ENCODE data around the gene SYPL1.
A peak's percentile ranks its signal among the peaks of the same experiment; 100 is the strongest.

Gene SYPL1

GRCh38 chr7:106095634-106096033 is 16.5 kb downstream of the SYPL1 start:
- H3K27me3 ChIP-seq (ENCODE audit: insufficient read depth, low read depth, severe bottlenecking), result no peaks in the 10 kb centered on the region
- no peak for DNase-seq
- H3K36me3 ChIP-seq, result peaks cover 71% of the 10 kb centered on the region
- no peak for TF ChIP-seq CTCF (IDR thresholded peaks at IDR 0.05; ENCODE audit: low read depth, low read length)
- no peaks in the 10 kb centered on the region for H3K9me3 ChIP-seq (ENCODE audit: severe bottlenecking)
- H3K27ac ChIP-seq, result no peak overlapping the region
- H3K4me3 ChIP-seq (ENCODE audit: low read depth, low read length), result no peak overlapping the region

- DNase-seq, result no peak
- Histone ChIP-seq H3K9me3 (ENCODE audit: severe bottlenecking) (no peaks in the 10 kb centered on the region), H3K27me3 (ENCODE audit: insufficient read depth, low read depth, severe bottlenecking) (no peaks in the 10 kb centered on the region), H3K36me3 (peaks cover 79% of the 10 kb centered on the region), H3K27ac (no peak overlapping the region), H3K4me3 (ENCODE audit: low read depth, low read length) (no peak overlapping the region)
- no peak for TF ChIP-seq CTCF (IDR thresholded peaks at IDR 0.05; ENCODE audit: low read depth, low read length)
These were observed 17.3 kb downstream of the SYPL1 start for GRCh38 chr7:106094780-106095179.

- H3K9me3 ChIP-seq (ENCODE audit: severe bottlenecking), result no peaks in the 10 kb centered on the region
- H3K27me3 ChIP-seq (ENCODE audit: insufficient read depth, low read depth, severe bottlenecking), result no peaks in the 10 kb centered on the region
- no peak overlapping the region for H3K4me3 ChIP-seq (ENCODE audit: low read depth, low read length)
- H3K27ac ChIP-seq, result no peak overlapping the region
- DNase-seq, result peak; percentile 55
- H3K36me3 ChIP-seq, result peaks cover 86% of the 10 kb centered on the region
- no peak for TF ChIP-seq CTCF (IDR thresholded peaks at IDR 0.05; ENCODE audit: low read depth, low read length)
These were observed 19.9 kb downstream of the SYPL1 start for GRCh38 chr7:106092204-106092603.

GRCh38 chr7:106089647-106090046 is 22.5 kb downstream of the SYPL1 start:
- Histone ChIP-seq H3K27ac (no peak overlapping the region), H3K27me3 (ENCODE audit: insufficient read depth, low read depth, severe bottlenecking) (no peaks in the 10 kb centered on the region), H3K4me3 (ENCODE audit: low read depth, low read length) (no peak overlapping the region), H3K36me3 (peaks cover 62% of the 10 kb centered on the region), H3K9me3 (ENCODE audit: severe bottlenecking) (peaks cover 2% of the 10 kb centered on the region)
- no peak for TF ChIP-seq CTCF (IDR thresholded peaks at IDR 0.05; ENCODE audit: low read depth, low read length)
- DNase-seq, result no peak

GRCh38 chr7:106088014-106088413 is 24.1 kb downstream of the SYPL1 start:
- no peak for TF ChIP-seq CTCF (IDR thresholded peaks at IDR 0.05; ENCODE audit: low read depth, low read length)
- DNase-seq, result no peak
- H3K4me3 ChIP-seq (ENCODE audit: low read depth, low read length), result no peak overlapping the region
- H3K36me3 ChIP-seq, result peaks cover 52% of the 10 kb centered on the region
- no peaks in the 10 kb centered on the region for H3K27me3 ChIP-seq (ENCODE audit: insufficient read depth, low read depth, severe bottlenecking)
- H3K9me3 ChIP-seq (ENCODE audit: severe bottlenecking), result peaks cover 2% of the 10 kb centered on the region
- no peak overlapping the region for H3K27ac ChIP-seq

GRCh38 chr7:106086062-106086461 is 26.1 kb downstream of the SYPL1 start:
- DNase-seq, result no peak
- H3K27ac ChIP-seq, result no peak overlapping the region
- H3K36me3 ChIP-seq, result peaks cover 34% of the 10 kb centered on the region
- H3K27me3 ChIP-seq (ENCODE audit: insufficient read depth, low read depth, severe bottlenecking), result no peaks in the 10 kb centered on the region
- H3K4me3 ChIP-seq (ENCODE audit: low read depth, low read length), result no peak overlapping the region
- no peak for TF ChIP-seq CTCF (IDR thresholded peaks at IDR 0.05; ENCODE audit: low read depth, low read length)
- peaks cover 2% of the 10 kb centered on the region for H3K9me3 ChIP-seq (ENCODE audit: severe bottlenecking)

All from WERI-Rb-1 (cell line).